ENCODE results near the gene PLA1A. TPM values are rescaled to one million over a fixed set of nuclear protein-coding genes. Genes with fewer than 3 reads are reported as not detected.
A peak's percentile ranks its signal among the peaks of the same experiment; 100 is the strongest.

The PLA1A gene
- total and polyA plus RNA-seq, 8 donors: 1.1 to 16.9 (median 3.3) TPM; not detected in 2

DNA sequence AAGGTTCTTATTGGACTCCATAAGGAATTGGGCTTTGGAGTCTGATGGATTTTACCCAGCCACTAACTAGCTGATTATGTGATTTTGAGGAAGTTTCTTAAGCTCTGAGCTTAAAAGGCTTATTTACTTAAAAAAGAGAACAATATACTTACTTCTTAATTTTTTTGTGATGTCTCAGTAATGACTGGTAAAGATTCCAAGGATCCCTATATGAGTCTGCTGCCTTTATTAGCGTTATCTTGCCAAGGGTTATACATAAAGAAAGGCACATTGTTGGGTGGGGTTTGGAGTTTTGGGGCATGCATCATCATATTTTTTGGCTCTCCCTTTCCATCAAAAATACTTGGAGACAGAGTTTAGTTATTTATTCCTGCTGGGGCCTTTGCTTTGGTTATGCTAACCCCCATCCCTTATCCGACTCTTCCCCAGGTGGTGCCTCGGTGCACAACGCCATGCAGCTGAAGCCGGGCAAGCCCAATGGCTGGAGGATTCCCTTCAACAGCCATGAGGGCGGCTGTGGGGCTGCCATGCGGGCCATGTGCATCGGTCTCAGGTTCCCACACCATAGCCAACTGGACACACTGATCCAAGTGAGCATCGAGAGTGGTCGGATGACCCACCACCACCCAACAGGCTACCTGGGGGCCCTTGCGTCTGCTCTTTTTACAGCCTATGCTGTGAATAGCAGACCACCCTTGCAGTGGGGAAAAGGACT is 11.7 kb upstream of the PLA1A start:
- Histone ChIP-seq H3K4me1 (peaks cover 0 to 6% (median 3%) of the 10 kb centered on the region in 4 donors), H3K36me3 (peaks cover 0 to 15% (median 4%) of the 10 kb centered on the region in 4 donors), H3K4me3 (no peak overlapping the region), H3K27ac (no peak overlapping the region), H3K27me3 (no peaks in the 10 kb centered on the region), H3K9me3 (no peaks in the 10 kb centered on the region)
- 92 to 98% (median 97%) methylated on average over 8 to 11 of the region's 11 CpGs for WGBS, 5 donors
- TF ChIP-seq POLR2A (IDR thresholded peaks at IDR 0.05) (no peak), POLR2AphosphoS5 (IDR thresholded peaks at IDR 0.05) (no peak), EP300 (IDR thresholded peaks at IDR 0.05) (no peak)
- intact Hi-C loops (cut with DNase I; ENCODE audit: low total_unique reads): no loop called here
- no peak for DNase-seq

- intact Hi-C loops (cut with DNase I; ENCODE audit: low total_unique reads): no loop called here
- DNase-seq: no peak
- H3K9me3 ChIP-seq: no peaks in the 10 kb centered on the region
- peaks cover 0 to 15% (median 4%) of the 10 kb centered on the region in 4 donors for H3K36me3 ChIP-seq
- TF ChIP-seq EP300 (IDR thresholded peaks at IDR 0.05): no peak
- TF ChIP-seq POLR2A (IDR thresholded peaks at IDR 0.05): no peak
- TF ChIP-seq CTCF (IDR thresholded peaks at IDR 0.05): no peak
- no peak for TF ChIP-seq POLR2AphosphoS5 (IDR thresholded peaks at IDR 0.05)
- H3K27me3 ChIP-seq: no peaks in the 10 kb centered on the region
- H3K27ac ChIP-seq: no peak overlapping the region
- WGBS, 5 donors: 81 to 92% (median 88%) methylated on average over 3 of the region's 3 CpGs
- no peak overlapping the region for H3K4me3 ChIP-seq
- H3K4me1 ChIP-seq: no peaks in the 10 kb centered on the region
These were observed 10.9 kb upstream of the PLA1A start for GRCh38 chr3:119586733-119587172.

DNA sequence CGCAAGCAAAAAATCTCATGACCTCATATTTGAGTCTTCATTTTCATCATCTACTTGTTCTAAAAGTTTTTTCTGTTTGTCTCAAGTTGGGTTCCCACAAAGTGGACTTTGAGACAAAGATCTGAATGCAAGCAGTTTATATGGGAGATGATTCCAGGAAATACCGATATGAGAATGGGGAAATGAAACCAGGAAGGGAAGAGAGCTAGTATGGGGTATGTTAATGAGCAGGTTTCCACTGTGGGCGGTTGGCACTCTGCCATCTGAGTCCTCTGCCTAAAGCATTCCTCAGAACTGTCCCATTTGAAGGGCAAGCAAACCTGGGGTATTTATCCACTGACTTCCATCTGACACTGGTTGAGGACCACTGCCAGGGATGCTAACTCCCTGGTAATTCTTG is 9.6 kb upstream of the PLA1A start:
- TF ChIP-seq POLR2A (IDR thresholded peaks at IDR 0.05) (no peak), POLR2AphosphoS5 (IDR thresholded peaks at IDR 0.05) (no peak)
- DNase-seq: peak; percentile 41 to 47
- Histone ChIP-seq H3K4me1 (no peaks in the 10 kb centered on the region), H3K9me3 (no peaks in the 10 kb centered on the region), H3K27ac (peak overlapping the region in 1 of 5 donors; percentile 34), H3K4me3 (no peak overlapping the region), H3K36me3 (peaks cover 0 to 15% (median 4%) of the 10 kb centered on the region in 4 donors), H3K27me3 (no peaks in the 10 kb centered on the region)
- intact Hi-C loops (cut with DNase I; ENCODE audit: low total_unique reads): no loop called here
- 70 to 83% (median 79%) methylated on average over 3 of the region's 3 CpGs for WGBS, 5 donors

DNA sequence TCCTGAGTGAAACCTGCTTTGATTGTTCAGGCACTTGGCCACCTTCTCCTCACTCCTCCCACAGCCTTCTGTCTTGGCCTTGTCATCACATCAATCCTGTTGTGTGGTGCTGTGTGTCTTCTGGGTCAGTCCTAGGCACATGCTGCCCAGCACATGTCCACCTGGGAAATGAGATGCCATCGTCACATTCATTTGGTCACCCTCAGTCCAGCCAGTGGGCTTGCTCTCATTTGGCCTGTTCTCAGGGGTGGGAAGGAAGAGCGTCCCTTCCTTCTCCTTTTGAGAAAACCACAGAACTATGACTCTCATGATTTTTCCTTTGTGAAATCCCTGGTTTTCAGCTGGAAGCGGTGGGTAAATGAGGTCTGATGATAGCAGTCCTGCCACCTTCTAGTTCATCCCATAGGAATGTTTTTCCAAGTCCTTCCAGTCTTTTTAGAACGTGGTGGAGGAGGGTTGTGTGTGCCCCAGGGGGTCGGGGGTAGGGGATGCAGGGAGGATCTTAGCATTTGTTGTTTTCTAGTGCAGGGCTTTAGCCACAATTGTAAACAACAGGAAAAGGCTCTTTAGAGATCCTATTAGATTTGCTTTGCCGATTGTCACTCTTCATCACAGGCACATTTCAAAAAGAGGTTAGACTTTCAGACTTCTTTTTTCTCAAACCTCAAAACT is 8.4 kb upstream of the PLA1A start:
- Histone ChIP-seq H3K4me3 (no peak overlapping the region), H3K36me3 (peaks cover 0 to 15% (median 4%) of the 10 kb centered on the region in 4 donors), H3K9me3 (no peaks in the 10 kb centered on the region), H3K27ac (no peak overlapping the region), H3K27me3 (no peaks in the 10 kb centered on the region), H3K4me1 (no peaks in the 10 kb centered on the region)
- DNase-seq: no peak
- TF ChIP-seq POLR2AphosphoS5 (IDR thresholded peaks at IDR 0.05) (no peak), CTCF (IDR thresholded peaks at IDR 0.05) (no peak), POLR2A (IDR thresholded peaks at IDR 0.05) (no peak), EP300 (IDR thresholded peaks at IDR 0.05) (no peak)
- intact Hi-C loops (cut with DNase I; ENCODE audit: low total_unique reads): no loop called here
- 54 to 68% (median 60%) methylated on average over 6 of the region's 6 CpGs for WGBS, 5 donors

DNA sequence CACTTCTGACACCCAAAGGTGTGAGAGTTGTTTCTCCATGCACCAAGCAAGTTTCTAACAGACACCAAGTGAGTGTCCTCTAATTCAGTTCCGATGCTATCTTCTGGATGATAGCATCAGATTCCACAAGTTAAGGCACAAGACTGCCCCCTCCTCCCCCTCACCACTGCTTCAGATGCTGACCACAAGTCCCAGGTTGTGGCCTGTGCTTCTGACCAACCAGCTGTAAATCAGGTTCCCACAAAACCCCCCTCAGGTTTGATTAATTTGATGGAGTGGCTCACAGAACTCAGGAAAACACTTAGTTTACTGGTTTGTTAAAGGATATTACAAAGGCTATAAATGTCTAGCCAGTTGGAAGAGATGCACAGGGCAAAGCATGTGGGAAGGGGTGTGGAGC is 7.0 kb upstream of the PLA1A start:
- DNase-seq: no peak
- Histone ChIP-seq H3K4me3 (no peak overlapping the region), H3K4me1 (peaks cover 0 to 3% (median 0%) of the 10 kb centered on the region in 4 donors), H3K27ac (no peak overlapping the region), H3K36me3 (peaks cover 0 to 15% (median 4%) of the 10 kb centered on the region in 4 donors), H3K27me3 (no peaks in the 10 kb centered on the region), H3K9me3 (no peaks in the 10 kb centered on the region)
- intact Hi-C loops (cut with DNase I; ENCODE audit: low total_unique reads): no loop called here
- 88 to 100% (median 95%) methylated on average over 1 of the region's 1 CpG for WGBS, 5 donors
- TF ChIP-seq POLR2AphosphoS5 (IDR thresholded peaks at IDR 0.05) (no peak), EP300 (IDR thresholded peaks at IDR 0.05) (no peak), CTCF (IDR thresholded peaks at IDR 0.05) (no peak), POLR2A (IDR thresholded peaks at IDR 0.05) (no peak)
